ENCODE data around the gene PGBD5.

The PGBD5 gene

DNA sequence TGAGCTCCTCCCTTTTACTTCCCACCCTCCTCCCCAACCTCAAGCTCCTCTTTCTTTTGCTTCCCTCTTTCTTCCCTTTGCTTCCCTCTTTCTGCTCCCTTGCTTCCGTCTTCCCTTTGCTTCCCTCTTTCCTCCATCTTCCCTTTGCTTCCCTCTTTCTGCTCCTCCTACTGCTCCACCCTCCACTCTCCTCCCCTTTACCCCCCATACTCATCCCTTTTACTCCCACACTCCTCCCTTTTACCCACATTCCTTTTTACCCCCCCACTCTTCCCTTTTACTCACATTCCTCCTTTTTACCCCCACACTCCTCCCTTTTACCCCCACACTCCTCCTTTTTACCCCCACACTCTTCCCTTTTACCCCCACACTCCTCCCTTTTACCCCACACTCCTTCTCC lies 30.2 kb downstream of the PGBD5 start:
- no peak for DNase-seq (ENCODE audit: low spot score)
- Histone ChIP-seq H3K27ac (no peak overlapping the region), H3K4me3 (no peak overlapping the region)
- TF ChIP-seq, protein P1, sequence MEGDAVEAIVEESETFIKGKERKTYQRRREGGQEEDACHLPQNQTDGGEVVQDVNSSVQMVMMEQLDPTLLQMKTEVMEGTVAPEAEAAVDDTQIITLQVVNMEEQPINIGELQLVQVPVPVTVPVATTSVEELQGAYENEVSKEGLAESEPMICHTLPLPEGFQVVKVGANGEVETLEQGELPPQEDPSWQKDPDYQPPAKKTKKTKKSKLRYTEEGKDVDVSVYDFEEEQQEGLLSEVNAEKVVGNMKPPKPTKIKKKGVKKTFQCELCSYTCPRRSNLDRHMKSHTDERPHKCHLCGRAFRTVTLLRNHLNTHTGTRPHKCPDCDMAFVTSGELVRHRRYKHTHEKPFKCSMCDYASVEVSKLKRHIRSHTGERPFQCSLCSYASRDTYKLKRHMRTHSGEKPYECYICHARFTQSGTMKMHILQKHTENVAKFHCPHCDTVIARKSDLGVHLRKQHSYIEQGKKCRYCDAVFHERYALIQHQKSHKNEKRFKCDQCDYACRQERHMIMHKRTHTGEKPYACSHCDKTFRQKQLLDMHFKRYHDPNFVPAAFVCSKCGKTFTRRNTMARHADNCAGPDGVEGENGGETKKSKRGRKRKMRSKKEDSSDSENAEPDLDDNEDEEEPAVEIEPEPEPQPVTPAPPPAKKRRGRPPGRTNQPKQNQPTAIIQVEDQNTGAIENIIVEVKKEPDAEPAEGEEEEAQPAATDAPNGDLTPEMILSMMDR (IDR thresholded peaks at IDR 0.05), result no peak

DNA sequence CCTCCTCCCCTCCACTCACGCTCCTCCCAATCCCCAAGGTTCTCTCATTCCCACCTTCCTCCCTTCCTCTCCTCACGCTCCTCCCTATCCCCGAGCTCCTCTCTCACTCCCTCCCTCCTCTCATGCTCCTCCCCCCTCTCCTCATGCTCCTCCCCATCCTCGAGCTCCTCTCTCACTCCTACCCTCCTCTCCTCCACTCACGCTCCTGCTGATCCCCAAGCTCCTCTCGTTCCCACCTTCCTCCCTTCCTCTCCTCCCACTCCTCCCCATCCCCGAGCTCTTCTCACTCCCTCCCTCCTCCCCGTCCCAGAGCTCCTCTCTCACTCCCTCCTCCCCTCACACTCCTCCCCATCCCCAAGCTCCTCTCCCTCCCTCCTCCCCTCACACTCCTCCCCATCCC lies 31.4 kb downstream of the PGBD5 start:
- H3K4me3 ChIP-seq, result no peak overlapping the region
- no peak overlapping the region for H3K27ac ChIP-seq
- TF ChIP-seq, protein P1 (IDR thresholded peaks at IDR 0.05), result no peak
- DNase-seq (ENCODE audit: low spot score), result no peak

DNA sequence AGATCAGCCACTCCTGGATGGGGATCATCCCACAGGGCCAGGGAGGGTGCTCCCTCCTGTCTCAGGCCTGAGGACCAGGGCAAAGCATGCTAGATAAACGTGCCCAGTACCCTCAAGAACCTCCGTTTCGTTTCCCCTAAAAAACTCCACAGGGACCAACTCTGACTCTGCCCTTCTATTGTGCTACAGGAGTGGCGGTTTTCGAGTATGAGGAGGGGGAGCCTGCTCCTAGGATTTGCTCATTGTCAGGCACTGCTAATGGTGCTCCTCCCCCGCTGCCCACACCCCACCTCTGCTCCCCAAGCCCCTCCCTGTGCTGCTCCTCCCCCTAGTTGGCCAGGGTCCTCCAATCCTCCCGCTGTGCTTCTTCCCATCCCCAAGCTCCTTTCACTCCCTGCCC lies 32.0 kb downstream of the PGBD5 start:
- TF ChIP-seq, protein P1 (IDR thresholded peaks at IDR 0.05), result no peak
- Histone ChIP-seq H3K4me3 (no peak overlapping the region), H3K27ac (no peak overlapping the region)
- DNase-seq (ENCODE audit: low spot score), result no peak

DNA sequence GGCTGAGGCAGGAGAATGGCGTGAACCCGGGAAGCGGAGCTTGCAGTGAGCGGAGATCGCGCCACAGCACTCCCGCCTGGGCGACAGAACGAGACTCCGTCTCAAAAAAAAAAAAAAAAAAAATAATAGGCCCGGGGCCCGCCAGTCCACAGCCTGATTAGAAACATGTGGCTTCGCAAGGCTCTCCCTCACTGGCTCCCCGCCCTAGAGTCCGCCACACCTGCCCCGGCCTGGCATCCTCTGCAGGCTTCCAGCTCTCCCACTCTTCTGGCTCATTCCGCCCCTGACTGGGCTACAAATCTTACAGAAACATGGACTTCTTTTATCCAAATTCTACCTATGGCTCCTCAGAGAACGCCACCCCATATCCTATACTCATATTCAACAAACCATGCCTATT lies 32.4 kb downstream of the PGBD5 start:
- Histone ChIP-seq H3K4me3 (no peak overlapping the region), H3K27ac (no peak overlapping the region)
- TF ChIP-seq, protein P1 (IDR thresholded peaks at IDR 0.05), result no peak
- no peak for DNase-seq (ENCODE audit: low spot score)

DNA sequence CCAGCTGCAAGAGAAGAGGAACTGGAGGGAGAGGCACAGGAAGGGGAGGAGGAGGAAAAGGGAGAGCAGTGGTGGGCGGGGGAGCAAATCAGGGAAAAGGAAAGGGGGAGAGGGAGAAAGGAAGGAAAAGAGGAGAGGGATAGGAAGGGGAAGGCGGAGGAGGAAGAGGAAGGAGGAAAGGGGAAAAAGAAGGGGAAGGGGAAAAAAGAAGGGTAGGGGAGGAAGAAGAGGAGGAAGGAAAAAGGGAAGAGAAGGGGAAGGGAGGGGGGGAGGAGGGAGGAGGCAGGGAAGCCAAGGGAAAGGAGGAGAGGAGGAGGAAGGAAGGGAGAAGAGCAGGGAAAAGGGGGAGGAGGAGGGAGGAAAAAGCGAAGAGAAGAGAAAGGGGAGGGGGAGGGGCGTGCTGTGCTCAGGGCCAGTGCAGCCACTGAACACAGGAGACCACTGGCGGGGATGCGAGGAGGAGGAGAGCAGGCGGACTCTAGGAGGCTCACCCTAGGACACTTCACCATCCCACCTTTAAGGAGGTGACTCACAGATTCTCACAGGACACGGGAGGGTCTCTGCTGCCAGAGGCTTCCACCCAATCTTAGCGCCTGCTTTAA lies 33.1 kb downstream of the PGBD5 start:
- H3K27ac ChIP-seq, result no peak overlapping the region
- no peak overlapping the region for H3K4me3 ChIP-seq
- TF ChIP-seq, protein P1 (IDR thresholded peaks at IDR 0.05), result no peak
- DNase-seq (ENCODE audit: low spot score), result no peak

DNA sequence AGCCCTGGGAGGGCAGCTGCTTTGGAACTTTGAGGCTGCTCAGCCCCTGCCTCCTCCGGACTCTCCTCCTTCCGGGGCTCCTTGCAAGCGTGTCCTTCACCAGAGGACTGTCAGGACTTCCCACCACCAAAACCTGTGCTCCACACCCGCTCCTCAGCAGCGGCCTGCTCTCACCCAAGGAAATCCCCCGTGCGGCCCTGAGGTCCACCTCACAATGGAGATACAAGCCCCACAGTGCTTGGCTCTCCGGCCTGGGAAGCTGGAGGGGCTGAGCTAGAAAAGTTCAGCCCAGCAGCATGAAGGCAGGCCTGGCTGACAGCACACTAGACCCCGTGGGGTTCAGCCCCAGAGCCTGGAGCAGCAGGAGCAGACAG lies 33.6 kb downstream of the PGBD5 start:
- Histone ChIP-seq H3K27ac (no peak overlapping the region), H3K4me3 (no peak overlapping the region)
- DNase-seq (ENCODE audit: low spot score), result no peak
- TF ChIP-seq, protein P1 (IDR thresholded peaks at IDR 0.05), result no peak

DNA sequence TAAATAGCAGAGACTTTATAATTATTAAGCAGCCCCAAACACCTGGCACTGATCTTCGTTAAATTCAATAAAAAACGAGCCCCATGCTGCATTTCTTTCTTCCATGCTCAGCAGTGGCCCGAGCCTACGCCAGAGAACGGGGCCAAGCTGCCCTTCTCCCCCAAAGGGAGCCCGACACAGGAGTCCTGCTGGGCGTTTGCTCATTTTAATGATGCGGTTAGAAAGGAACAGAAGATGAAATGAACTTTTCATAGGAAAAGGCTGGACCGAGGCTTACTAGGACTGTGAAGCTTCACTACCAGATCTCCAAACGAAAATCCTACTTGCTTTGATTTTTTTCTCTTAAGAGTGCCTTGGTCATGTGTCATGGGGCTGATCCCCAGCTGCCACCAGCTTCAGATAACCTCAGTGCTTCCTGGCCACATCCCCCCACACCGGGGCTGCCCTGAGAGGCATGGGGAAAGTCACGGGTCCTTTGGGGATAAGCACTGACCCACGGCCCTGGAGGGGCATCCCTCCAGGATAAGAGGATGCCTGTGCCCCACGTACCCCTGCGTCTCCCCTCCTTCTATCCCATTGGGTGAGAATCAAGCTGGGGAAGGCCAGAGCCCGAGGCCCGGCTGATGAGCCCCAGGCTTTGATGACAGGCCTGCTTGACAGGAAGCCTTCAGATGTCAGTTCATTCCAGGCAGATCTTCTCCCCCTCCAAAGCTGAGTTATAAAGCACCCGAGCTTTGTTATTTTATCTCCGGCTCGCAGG lies 34.2 kb downstream of the PGBD5 start:
- no peak for DNase-seq (ENCODE audit: low spot score)
- H3K27ac ChIP-seq, result no peak overlapping the region
- H3K4me3 ChIP-seq, result no peak overlapping the region
- TF ChIP-seq, protein P1 (IDR thresholded peaks at IDR 0.05), result no peak

Measured in coronary artery (tissue), 2 donors.